ENCODE measurements around the gene ALK. TPM values are rescaled to one million over a fixed set of nuclear protein-coding genes. Genes with fewer than 3 reads are reported as not detected.

ALK gene
- total RNA-seq, 2 donors from 2014 or later = 0.16 to 0.26 TPM

GRCh38 chr2:29485117-29485516 is 436.3 kb downstream of the ALK start:
- Histone ChIP-seq H3K36me3 (no peaks in the 10 kb centered on the region), H3K27me3 (no peaks in the 10 kb centered on the region), H3K9me3 (no peaks in the 10 kb centered on the region), H3K27ac (no peak overlapping the region), H3K4me1 (no peaks in the 10 kb centered on the region), H3K4me3 (no peak overlapping the region)
- no peak for TF ChIP-seq CTCF (IDR thresholded peaks at IDR 0.05)
- no peak for DNase-seq (ENCODE audit: low spot score)

DNA sequence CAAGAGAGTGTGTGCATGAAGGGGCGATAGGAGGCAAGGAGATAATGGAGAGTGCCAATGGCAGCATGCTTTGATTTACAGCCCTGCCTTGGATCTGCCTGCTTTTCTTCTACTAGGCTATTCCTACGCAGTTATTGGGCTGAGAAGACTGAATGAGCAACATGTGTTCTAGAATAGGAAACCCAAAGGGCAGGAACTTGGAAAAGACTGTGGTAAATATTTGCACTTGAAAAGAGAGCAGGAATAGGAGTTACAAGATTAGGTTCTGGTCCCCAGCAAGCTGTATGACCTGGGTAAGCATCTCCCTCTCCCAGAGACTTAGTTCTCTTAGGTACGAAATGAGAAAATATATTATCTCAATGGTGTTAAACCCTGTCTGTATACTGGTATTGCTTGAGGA is 438.5 kb downstream of the ALK start:
- DNase-seq (ENCODE audit: low spot score) = no peak
- H3K9me3 ChIP-seq = no peaks in the 10 kb centered on the region
- no peak overlapping the region for H3K4me3 ChIP-seq
- no peaks in the 10 kb centered on the region for H3K4me1 ChIP-seq
- TF ChIP-seq CTCF (IDR thresholded peaks at IDR 0.05) = no peak
- H3K36me3 ChIP-seq = no peaks in the 10 kb centered on the region
- no peak overlapping the region for H3K27ac ChIP-seq
- H3K27me3 ChIP-seq = no peaks in the 10 kb centered on the region

DNA sequence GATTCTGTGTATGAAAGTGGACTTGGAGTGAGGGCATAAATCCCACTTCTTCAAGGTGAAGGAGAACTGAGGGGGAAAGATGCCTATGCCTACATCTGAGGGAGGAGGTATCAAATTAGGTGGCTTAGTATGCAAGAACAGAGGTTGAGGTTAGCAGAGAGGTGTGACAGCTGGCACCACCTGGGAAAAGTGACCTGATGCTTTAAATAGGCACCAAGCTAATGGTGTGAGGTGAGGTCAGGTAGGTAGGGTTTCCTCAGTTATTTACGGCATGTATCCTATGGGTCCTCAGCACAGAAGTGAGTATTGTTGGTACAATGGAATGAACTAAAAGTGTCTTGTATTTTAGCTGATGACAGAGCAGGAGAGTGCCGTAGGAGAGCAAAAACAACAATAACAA is 439.0 kb downstream of the ALK start:
- Histone ChIP-seq H3K36me3 (no peaks in the 10 kb centered on the region), H3K27me3 (no peaks in the 10 kb centered on the region), H3K27ac (no peak overlapping the region), H3K9me3 (no peaks in the 10 kb centered on the region), H3K4me1 (no peaks in the 10 kb centered on the region), H3K4me3 (no peak overlapping the region)
- DNase-seq (ENCODE audit: low spot score) = no peak
- TF ChIP-seq CTCF (IDR thresholded peaks at IDR 0.05) = no peak

DNA sequence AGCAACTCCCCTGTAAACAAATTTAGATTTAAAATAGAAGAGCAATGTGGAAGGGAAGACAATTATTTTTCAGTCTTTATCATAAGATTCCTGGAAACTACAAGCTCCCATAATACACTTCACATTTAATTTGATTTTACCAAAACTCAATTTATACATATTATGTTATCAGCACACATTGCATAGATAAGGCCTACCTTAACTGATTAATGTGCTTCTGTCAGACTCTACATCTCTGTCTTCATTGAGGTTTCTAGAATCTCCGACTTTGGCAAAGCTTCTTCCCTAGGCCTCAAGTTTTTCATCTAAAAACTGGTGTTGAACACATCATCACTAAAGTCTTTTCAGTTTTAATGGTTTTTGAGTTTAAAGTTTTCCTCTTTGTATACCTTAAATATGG is 440.1 kb downstream of the ALK start:
- Histone ChIP-seq H3K36me3 (no peaks in the 10 kb centered on the region), H3K4me3 (no peak overlapping the region), H3K4me1 (no peaks in the 10 kb centered on the region), H3K27ac (no peak overlapping the region), H3K9me3 (no peaks in the 10 kb centered on the region), H3K27me3 (no peaks in the 10 kb centered on the region)
- no peak for DNase-seq (ENCODE audit: low spot score)
- no peak for TF ChIP-seq CTCF (IDR thresholded peaks at IDR 0.05)

- Histone ChIP-seq H3K27me3 (no peaks in the 10 kb centered on the region), H3K4me3 (no peak overlapping the region), H3K27ac (no peak overlapping the region), H3K4me1 (no peaks in the 10 kb centered on the region), H3K9me3 (no peaks in the 10 kb centered on the region), H3K36me3 (no peaks in the 10 kb centered on the region)
- no peak for TF ChIP-seq CTCF (IDR thresholded peaks at IDR 0.05)
- no peak for DNase-seq (ENCODE audit: low spot score)
Measured at GRCh38 chr2:29480426-29480825, 441.0 kb downstream of the ALK start.

DNA sequence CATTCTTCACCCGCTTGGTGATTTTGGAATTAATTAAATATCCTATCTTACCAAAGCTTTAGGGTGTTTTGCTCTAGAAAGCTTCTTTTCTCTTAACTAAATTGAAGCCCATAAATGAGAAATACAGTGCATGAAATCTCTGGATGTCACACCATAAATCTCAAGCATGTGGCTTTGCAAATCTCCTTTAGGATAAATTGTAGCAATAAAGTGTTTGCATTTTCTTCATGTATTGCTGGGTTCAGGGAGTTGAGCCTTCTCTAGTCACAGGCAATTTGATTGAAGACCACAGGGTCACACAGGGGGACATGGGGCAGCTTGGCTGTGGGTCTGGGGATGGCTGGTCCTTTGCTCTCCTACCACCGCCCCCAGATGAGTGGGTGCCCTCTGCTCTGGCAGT is 442.0 kb downstream of the ALK start:
- Histone ChIP-seq H3K9me3 (no peaks in the 10 kb centered on the region), H3K27me3 (no peaks in the 10 kb centered on the region), H3K27ac (no peak overlapping the region), H3K4me3 (no peak overlapping the region), H3K36me3 (no peaks in the 10 kb centered on the region), H3K4me1 (no peaks in the 10 kb centered on the region)
- no peak for TF ChIP-seq CTCF (IDR thresholded peaks at IDR 0.05)
- DNase-seq (ENCODE audit: low spot score) = no peak

Measured in right atrium auricular region (tissue), 2 donors.